Upper lobe of left lung (tissue), 6 donors: ENCODE results near the gene PPM1J. TPM values are rescaled to one million over a fixed set of nuclear protein-coding genes. Genes with fewer than 3 reads are reported as not detected.

Experiments used
- ATAC-seq, 2 donors: fragments of 200-7000 bp; cut with Tn5 transposase; one replicate each; pipeline ENCODE4 v1.9.1; 2022; ENCODE audit warnings: mild to moderate bottlenecking in 2 of 2, moderate library complexity in 2 of 2; ENCODE audit not compliant: low FRiP score in 2 of 2
- DNase-seq, 2 donors: peaks; one replicate each; pipeline ENCODE4 v3.0.0-alpha.2; 2019 to 2020
- H3K27ac ChIP-seq, 4 donors: fragments of 200-600 bp; sonication (generic); one replicate each; pipeline ENCODE4 v1.5.1; 2016 to 2019
- H3K27me3 ChIP-seq, 4 donors: fragments of 200-600 bp; sonication (generic); one replicate each; pipeline ENCODE4 v1.5.1; 2017 to 2019
- H3K36me3 ChIP-seq, 4 donors: fragments of 200-600 bp; sonication (generic); one replicate each; pipeline ENCODE4 v1.5.1; 2016 to 2019
- H3K4me1 ChIP-seq, 4 donors: fragments of 200-600 bp; sonication (generic); one replicate each; pipeline ENCODE4 v1.5.1; 2018 to 2019
- H3K4me3 ChIP-seq, 4 donors: fragments of 200-600 bp; sonication (generic); one replicate each; pipeline ENCODE4 v1.5.1; 2017 to 2019; ENCODE audit warnings: mild to moderate bottlenecking in 2 of 4, moderate library complexity in 1 of 4
- H3K9me3 ChIP-seq, 4 donors: fragments of 200-600 bp; sonication (generic); one replicate each; pipeline ENCODE4 v1.5.1; 2018 to 2019
- CTCF ChIP-seq, 6 experiments: fragments of 450-650 bp in 4 of 6; fragments of 200-600 bp in 2 of 6; sonication (generic) in 2 of 6; IDR thresholded peaks; one replicate each; pipeline ENCODE4 v1.5.1; 2016 to 2019; ENCODE audit warnings: antibody characterized with exemption in 6 of 6
- EP300 ChIP-seq, 4 donors: sonication (generic); formaldehyde crosslinking; IDR thresholded peaks; one replicate each; pipeline ENCODE4 v1.5.1; 2017; ENCODE audit warnings: antibody characterized with exemption in 4 of 4, control low read depth in 2 of 4
- POLR2A ChIP-seq, 4 donors: fragments of 450-650 bp; IDR thresholded peaks; one replicate each; pipeline ENCODE4 v1.5.1; 2016 to 2017; ENCODE audit warnings: antibody characterized with exemption in 4 of 4, mild to moderate bottlenecking in 2 of 4
- POLR2AphosphoS5 ChIP-seq, 2 donors: sonication (generic); formaldehyde crosslinking; IDR thresholded peaks; one replicate each; pipeline ENCODE4 v1.5.1; 2017; ENCODE audit warnings: antibody characterized with exemption in 2 of 2
- WGBS, 2 donors: methylation state at CpG; one replicate each; pipeline ENCODE4 v1.1.5; 2017 to 2018; 5-methylcytosine and 5-hydroxymethylcytosine counted together
- total RNA-seq, 6 donors: library from RNA; depleted of rRNA in 4 of 6; stranded (reverse); fragments of >200 nt in 4 of 6; gene quantifications; one replicate each; pipeline versions ENCODE4 v1.1.0 to v1.2.1, GENCODE V29; 2016 to 2021
- donor health status: DM: no; HTN: no; CAD: no; lungs with moderate emphysema.
- donor health status: DM: no; HTN: yes; CAD: no; lungs with severe emphysema.

Gene PPM1J
- total RNA-seq, 6 donors from 2014 or later: 0.55 to 0.91 (median 0.74) TPM; not detected in 1

DNA sequence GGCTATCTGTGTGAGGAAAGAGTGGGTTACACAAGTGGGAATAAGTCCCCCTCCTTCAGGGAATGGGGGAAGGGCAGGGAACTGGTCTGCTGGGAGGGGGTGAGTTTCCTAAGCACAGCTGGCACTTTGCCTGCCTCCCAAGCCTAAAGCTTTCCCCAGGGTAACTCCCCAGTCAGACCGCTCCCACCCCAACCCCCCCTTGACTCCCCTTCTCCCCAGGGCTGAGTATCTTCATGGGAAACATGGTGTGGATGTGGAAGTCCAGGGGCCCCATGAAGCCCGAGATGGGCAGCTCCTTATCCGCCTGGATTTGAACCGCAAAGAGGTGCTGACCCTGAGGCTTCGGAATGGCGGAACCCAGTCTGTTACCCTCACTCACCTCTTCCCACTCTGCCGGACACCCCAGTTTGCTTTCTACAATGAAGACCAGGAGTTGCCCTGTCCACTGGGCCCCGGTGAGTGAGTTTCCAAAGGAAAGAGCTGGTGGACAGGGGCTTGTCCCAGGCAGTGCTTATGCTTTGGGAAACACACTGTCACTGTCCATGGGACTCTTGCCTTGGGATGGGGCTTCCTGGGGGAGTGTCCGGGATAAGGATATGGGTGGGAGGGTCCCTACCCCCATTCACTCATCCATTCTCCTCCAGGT, 25.8 kb downstream of the PPM1J start:
- H3K4me1 ChIP-seq: peaks cover 0 to 7% (median 0%) of the 10 kb centered on the region in 4 donors
- ATAC-seq (no peak), DNase-seq (no peak)
- TF ChIP-seq POLR2AphosphoS5 (IDR thresholded peaks at IDR 0.05): no peak
- TF ChIP-seq POLR2A (IDR thresholded peaks at IDR 0.05): no peak
- TF ChIP-seq EP300 (IDR thresholded peaks at IDR 0.05): no peak
- TF ChIP-seq CTCF (IDR thresholded peaks at IDR 0.05): no peak
- H3K4me3 ChIP-seq: no peak overlapping the region
- WGBS, 2 donors: 94 to 98% methylated on average over 8 to 9 of the region's 9 CpGs
- H3K36me3 ChIP-seq: peaks cover 4 to 53% (median 31%) of the 10 kb centered on the region in 4 donors
- no peaks in the 10 kb centered on the region for H3K9me3 ChIP-seq
- no peaks in the 10 kb centered on the region for H3K27me3 ChIP-seq
- H3K27ac ChIP-seq: no peak overlapping the region

- WGBS, 2 donors: 83 to 95% methylated on average over 10 to 13 of the region's 13 CpGs
- H3K36me3 ChIP-seq: peaks cover 4 to 48% (median 26%) of the 10 kb centered on the region in 4 donors
- no peaks in the 10 kb centered on the region for H3K27me3 ChIP-seq
- H3K4me3 ChIP-seq: no peak overlapping the region
- H3K27ac ChIP-seq: peak overlapping the region in 2 of 4 donors; percentile 22 to 24
- DNase-seq (no peak), ATAC-seq (no peak)
- H3K9me3 ChIP-seq: no peaks in the 10 kb centered on the region
- TF ChIP-seq POLR2AphosphoS5 (IDR thresholded peaks at IDR 0.05) (no peak), EP300 (IDR thresholded peaks at IDR 0.05) (no peak), POLR2A (IDR thresholded peaks at IDR 0.05) (no peak), CTCF (IDR thresholded peaks at IDR 0.05) (no peak)
- H3K4me1 ChIP-seq: peaks cover 0 to 7% (median 0%) of the 10 kb centered on the region in 4 donors
Observed at GRCh38 chr1:112688781-112689193, 26.3 kb downstream of the PPM1J start.

GRCh38 chr1:112687785-112688496, 27.2 kb downstream of the PPM1J start:
- H3K4me3 ChIP-seq: no peak overlapping the region
- 83 to 92% methylated on average over 13 of the region's 13 CpGs for WGBS, 2 donors
- peaks cover 4 to 39% (median 19%) of the 10 kb centered on the region in 4 donors for H3K36me3 ChIP-seq
- DNase-seq (no peak), ATAC-seq (no peak)
- H3K4me1 ChIP-seq: peaks cover 0 to 7% (median 0%) of the 10 kb centered on the region in 4 donors
- TF ChIP-seq EP300 (IDR thresholded peaks at IDR 0.05) (no peak), POLR2A (IDR thresholded peaks at IDR 0.05) (no peak), POLR2AphosphoS5 (IDR thresholded peaks at IDR 0.05) (no peak), CTCF (IDR thresholded peaks at IDR 0.05) (no peak)
- H3K27ac ChIP-seq: peak overlapping the region in 2 of 4 donors; percentile 22 to 24
- no peaks in the 10 kb centered on the region for H3K9me3 ChIP-seq
- no peaks in the 10 kb centered on the region for H3K27me3 ChIP-seq

DNA sequence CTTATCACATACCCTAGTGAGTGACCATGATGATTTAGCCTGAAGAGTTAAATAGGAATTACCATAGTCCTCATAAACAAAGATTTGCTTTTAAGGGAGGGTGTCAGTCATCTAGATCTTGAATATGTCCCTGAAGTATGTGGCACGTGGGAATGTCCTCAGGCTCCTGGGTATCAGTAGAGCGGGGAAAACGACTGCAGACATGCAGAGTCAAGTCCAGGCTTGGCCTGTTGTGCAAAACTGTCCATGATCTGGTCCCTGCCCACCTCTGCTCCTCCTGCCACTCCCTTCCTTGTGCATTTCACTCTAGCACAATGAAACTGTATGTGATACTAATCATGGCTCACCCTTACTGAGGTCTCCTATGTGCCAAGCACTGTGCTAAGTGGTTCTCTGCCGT, 27.8 kb downstream of the PPM1J start:
- DNase-seq (no peak), ATAC-seq (no peak)
- no peaks in the 10 kb centered on the region for H3K27me3 ChIP-seq
- peaks cover 4 to 33% (median 14%) of the 10 kb centered on the region in 4 donors for H3K36me3 ChIP-seq
- 72 to 78% methylated on average over 4 of the region's 4 CpGs for WGBS, 2 donors
- peaks cover 0 to 7% (median 0%) of the 10 kb centered on the region in 4 donors for H3K4me1 ChIP-seq
- H3K9me3 ChIP-seq: no peaks in the 10 kb centered on the region
- no peak for TF ChIP-seq POLR2A (IDR thresholded peaks at IDR 0.05)
- no peak for TF ChIP-seq EP300 (IDR thresholded peaks at IDR 0.05)
- TF ChIP-seq CTCF (IDR thresholded peaks at IDR 0.05): no peak
- TF ChIP-seq POLR2AphosphoS5 (IDR thresholded peaks at IDR 0.05): no peak
- no peak overlapping the region for H3K4me3 ChIP-seq
- no peak overlapping the region for H3K27ac ChIP-seq
